Umbilical cord (tissue), 2 donors: ENCODE data around the gene COL27A1. TPM values are rescaled to one million over a fixed set of nuclear protein-coding genes. Genes with fewer than 3 reads are reported as not detected.

Experiments used
- DNase-seq: peaks from one replicate; pipeline ENCODE4 v3.0.0-alpha.2; 2015; ENCODE audit warnings: low spot score
- total RNA-seq: library from RNA; depleted of rRNA; stranded (reverse); fragments of >200 nt; gene quantifications from one replicate; pipeline ENCODE4 v1.2.3, GENCODE V29; 2014; ENCODE audit warnings: low replicate concordance; ENCODE audit not compliant: insufficient read depth

COL27A1 gene
- total RNA-seq, 1 donor from 2014 or later, result 12.3 TPM

DNA sequence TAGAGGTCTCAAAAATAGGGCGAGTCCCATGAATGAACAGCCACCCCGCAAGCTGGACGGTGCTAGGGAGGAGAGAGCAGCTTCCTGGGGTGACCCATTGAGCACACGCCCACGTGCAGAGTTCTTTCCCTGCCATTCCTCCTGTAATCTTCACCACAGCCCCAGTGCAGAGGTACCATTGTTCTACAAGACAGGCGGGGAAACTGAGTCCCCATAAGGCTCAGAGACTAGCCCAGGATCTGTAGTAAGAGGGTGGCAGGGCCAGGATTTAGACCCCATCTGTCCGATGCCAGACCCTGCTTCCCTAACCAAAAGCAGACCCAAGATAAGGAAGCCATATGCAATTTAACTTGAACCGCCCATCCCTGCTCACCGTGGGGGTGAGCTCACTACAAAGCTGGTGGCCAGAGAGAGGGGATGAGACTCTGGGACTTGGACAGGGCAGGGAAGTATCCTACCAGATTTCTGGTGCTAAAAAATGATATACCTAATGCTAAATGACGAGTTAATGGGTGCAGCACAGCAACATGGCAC lies 130.9 kb downstream of the COL27A1 start:
- no peak for DNase-seq

- no peak for DNase-seq
Measured at GRCh38 chr9:114287001-114287762, 131.8 kb downstream of the COL27A1 start.

DNA sequence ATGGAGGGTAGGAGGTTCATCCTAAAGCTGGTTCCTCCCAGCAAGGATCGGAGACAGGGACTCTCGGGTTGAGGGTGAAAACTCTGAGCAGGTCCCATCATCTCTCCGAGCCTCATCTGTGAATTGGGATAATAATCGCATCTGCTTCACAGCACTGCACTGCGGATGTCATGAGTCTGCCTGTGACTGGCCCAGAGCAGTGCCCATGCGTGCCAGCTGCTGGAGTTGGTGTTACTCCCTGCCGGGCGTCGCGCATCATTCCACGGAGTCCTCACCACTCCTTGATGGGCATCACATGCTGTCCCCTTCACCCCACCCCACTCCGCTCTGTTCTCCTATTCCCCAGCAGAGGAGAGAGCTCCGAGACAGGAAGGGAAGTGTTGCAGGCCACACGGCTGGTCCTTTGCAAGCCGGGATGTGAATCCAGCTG lies 132.4 kb downstream of the COL27A1 start:
- no peak for DNase-seq

DNA sequence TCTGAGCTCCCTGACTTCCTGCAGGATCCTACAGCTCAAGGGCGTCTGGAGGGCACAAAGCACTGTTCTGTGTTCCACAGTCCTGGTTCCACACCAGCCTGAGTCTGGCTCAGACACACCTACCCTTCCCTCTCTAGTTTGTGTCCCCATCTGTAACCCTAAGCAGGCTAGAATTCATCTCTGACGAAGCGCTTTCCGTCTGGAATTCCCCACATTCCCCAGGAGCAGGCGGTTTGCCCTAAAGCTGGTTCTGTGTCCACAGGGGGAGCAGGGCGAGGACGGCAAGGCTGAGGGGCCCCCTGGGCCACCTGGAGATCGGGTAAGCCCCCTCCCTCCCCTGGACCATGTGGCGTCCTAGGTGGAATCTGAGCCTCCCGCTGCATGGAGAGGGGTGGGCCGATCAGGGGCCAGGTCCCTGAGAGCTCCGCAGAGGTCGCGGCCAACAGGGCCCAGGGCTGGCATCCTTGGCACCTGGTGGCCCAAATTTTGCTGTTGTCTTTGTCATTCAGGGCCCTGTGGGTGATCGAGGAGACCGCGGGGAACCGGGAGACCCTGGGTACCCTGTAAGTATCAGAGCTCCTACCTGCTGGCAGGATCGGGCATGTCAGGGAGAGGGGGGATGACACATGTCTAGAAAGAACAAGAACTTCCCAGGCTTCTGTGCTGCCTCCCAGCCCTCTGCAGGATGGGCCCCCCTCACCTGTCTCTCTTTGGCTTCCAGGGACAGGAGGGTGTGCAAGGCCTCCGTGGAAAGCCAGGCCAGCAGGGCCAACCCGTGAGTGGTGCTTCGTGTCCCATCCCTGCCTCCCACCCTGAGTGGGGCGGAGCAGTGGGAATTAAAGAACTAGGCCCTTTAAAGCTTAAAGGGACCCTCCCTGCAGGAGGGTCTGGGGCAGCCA lies 133.1 kb downstream of the COL27A1 start:
- DNase-seq, result peak; percentile 74

GRCh38 chr9:114289106-114289505 lies 133.8 kb downstream of the COL27A1 start:
- no peak for DNase-seq

DNA sequence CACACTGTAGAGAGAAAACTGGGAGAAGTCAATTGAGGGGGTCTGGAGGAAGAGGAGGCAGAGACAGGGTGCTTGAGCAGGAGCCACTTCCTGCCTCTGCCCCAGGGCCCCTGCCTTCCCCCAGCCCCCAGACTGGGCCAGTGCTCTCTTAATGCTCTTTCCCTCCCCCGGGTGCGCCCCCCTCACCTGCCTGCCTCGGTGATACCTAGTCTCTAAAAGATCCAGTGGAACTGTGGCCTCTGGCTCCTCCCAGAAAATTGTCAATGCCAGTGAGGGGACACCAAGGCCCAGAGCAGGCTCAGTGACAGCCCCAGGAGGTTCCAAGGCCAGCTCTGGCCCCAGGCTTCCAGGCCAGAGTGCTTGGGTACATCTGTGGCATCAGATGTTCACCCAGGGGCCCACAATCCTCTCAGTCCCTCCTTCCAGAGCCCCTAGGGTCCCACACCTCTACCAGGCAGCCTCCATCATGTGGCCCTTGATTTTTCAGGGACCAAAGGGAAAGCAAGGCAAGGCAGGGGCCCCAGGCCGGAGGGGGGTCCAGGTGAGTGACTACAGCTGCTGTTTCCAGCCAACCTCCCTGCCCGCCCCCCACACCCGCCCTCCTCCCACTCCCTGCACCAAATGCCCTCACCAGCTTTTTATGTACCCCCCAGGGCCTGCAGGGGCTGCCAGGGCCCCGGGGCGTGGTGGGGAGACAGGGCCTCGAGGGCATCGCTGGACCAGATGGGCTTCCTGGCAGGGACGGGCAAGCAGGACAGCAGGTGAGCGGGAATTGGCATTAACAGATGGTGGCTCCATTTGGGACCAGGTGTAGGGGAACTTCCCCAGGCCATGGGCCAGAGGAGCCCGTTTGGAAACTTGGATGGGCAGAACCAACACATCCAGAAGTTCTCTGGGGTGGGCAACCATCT lies 134.5 kb downstream of the COL27A1 start:
- no peak for DNase-seq

DNA sequence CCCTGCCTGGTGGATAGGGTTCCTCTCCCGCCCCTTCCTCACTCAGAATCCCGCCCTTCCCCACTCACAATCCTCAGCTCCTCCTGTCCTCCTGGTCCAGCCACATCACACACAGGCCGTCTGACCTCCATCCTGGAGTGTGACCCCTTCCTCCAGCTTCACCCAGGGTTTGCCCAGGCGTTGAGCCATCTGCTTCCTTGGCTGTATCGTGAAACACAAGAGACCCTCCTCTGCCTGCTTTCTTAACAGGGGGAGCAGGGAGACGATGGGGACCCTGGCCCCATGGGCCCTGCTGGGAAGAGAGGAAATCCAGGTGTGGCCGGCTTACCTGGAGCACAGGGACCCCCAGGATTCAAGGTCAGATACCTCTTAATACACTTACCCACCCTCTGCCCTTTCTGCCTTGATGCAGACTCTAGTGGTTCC lies 135.2 kb downstream of the COL27A1 start:
- no peak for DNase-seq

GRCh38 chr9:114291064-114291474 lies 135.7 kb downstream of the COL27A1 start:
- peak; percentile 77 for DNase-seq

- no peak for DNase-seq
Measured at GRCh38 chr9:114291886-114292590, 136.7 kb downstream of the COL27A1 start.

DNA sequence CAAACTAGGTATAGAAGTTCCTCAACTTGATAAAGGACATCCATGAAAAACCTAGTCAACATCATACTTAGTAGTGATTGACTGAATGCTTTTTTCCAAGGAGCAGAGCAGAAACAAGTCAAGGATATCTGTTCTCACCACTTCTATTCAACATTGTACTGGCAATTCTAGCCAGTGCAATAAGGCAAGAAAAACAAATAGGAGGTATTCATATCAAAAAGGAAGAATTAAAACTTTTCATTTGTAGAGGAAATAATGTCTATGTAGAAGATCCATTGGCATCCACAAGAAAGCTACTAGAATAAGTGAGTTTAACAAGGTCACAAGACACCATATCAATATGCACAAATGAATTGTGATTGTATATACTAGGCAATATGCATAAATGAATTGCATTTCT lies 139.3 kb downstream of the COL27A1 start:
- DNase-seq, result no peak

DNA sequence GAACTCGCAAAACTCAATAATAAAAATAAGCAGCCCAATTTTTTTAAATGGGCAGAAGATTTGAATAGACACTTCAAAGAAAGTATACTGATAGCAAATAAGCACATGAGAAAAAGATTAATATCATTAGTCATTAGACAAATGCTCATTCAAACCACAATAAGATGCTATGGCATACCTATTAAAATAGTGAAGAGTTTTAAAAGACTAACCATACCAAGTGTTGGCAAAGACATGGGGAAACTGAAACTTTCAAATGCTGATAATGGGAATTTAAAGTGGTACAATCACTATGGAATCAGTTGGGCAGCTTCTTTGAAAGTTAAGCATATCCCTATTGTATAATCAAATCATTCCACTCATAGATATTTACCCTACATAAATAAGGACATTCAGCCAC lies 141.0 kb downstream of the COL27A1 start:
- DNase-seq, result no peak

DNA sequence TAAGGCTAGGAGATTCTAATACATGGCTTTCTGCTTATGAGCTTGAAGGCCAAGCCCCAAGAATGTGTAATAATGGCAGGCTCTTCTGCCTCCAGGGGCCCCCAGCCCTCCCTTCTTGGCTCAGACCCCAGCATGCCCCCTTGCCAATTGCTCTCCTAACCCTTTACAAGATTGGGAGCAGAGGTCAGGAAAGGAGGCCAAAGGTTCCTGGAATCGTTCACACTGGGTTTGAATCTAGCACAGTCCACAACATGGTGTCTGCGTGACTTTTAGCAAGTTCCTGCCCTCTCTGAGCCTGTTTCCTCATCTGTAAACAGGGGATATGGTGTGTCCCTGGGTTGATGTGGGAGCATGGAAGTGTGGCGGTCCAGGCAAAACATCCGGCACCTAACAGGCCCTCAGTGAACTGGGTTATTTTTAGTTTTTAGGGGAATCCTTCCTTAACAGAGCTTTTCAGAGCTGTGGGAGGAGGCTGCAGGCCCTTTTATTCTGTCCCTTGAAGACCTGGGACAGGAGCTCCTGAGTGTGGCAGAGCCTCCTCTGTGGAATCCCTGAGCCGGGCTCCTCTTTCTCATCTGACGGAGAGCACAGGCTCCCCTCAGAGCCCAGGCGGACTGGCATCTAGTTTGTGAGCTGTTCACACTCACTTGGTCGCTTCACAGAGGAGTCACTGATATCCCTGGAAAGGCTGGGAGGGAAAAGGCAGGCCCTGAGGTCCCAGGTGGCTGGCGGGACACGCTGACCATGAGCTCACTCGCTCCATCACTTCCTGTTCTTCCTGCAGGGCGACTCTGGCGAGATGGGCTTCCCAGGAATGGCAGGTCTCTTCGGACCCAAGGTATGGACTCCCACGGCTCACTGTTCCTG lies 144.2 kb downstream of the COL27A1 start:
- DNase-seq, result no peak

DNA sequence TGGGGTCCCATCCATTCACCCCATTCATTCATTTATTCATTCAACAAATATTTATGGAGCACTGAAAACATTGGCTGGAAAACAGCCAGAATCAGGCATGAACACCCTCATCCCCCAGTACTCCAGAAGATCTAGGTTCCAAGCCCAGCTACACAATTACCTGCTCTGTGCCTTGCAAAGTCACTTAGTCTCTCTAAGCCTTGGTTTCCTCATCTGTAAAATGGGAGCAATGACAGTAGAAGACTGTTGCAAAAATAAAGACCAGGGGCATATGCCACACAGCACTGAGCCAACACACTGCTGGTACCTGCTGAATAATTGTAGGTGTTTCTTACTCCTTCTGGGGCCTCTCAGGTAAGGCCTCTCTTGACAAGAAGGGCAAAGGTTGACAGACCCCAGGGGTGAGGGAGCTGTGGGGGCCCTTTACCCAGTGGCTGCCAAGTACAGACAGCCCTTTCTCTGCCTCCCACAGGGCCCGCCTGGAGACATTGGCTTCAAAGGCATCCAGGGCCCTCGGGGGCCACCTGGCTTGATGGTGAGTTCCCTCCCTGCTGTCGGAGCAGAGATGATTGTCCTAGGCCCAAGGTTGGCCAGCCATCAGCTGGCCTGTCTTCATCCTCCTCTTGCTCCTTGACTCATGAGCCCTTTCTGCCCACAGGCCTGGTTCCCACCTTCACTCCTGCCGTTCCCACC lies 145.0 kb downstream of the COL27A1 start:
- DNase-seq, result no peak

- DNase-seq, result no peak
Measured at GRCh38 chr9:114300846-114301797, 145.8 kb downstream of the COL27A1 start.

DNA sequence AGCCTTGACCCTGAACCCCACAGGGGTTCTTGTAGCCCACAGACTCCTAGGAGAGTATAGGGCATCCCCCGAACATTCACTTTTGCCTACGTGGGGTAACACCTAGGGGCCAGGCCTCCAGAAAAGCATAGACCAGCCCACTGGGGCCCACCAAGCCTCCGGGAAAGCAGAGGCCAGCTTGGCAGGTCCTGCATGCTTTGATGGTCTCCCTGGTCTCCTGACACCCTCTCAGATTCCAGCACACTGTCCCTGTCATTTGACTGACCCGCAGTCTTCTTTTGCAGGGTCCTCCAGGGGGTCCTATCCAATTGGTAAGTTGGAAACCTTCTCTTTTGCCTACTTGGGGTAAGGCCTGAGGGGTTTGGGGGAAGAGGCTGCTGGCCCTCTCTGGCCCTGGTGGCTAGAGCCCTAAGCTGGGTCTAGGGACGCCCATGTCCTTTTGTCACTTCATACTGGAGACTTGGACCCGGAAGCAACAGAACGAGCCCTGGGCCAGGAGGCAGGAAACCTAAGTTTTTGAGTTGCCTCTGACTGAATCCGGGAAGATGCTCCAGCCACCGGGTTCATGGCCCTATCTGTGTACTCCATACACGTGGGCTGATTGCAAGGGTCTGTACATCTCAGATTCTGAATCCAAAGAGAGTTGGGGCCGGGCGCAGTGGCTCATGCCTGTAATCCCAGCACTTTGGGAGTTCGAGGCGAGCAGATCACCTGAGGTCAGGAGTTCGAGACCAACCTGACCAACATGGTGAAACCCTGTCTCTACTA lies 146.6 kb downstream of the COL27A1 start:
- no peak for DNase-seq

DNA sequence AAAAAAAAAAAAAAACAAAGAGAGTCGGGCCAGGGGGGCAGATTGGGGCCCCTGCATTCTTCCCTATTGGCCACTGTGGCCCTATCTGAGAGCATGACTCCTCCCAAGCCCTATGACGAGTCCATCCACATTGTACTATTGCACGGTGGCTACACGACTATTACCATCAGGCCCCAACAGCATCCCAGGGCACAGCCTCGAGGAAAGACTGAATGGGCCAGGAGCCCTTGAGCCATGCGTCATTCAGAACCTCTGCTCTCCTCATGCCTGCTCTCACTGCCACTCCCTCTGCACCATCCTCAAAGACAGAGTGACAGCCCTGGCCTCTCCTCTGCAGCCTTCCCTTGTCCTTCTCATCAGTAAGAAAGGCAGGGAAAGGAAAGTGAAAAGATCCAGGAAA lies 147.4 kb downstream of the COL27A1 start:
- DNase-seq, result no peak

GRCh38 chr9:114303571-114303970 lies 148.2 kb downstream of the COL27A1 start:
- DNase-seq, result no peak
